MCF 10A (cell line): ENCODE measurements around the gene CCM2. TPM values are rescaled to one million over a fixed set of nuclear protein-coding genes. Genes with fewer than 3 reads are reported as not detected.

ENCODE experiments used
- BruUV-seq: library from RNA; stranded (reverse); fragments of 400-500 nt; replicated peaks from 2 replicates; lab custom pipeline; 2021; lab: Mats Ljungman, UMichigan
- CTCF ChIA-PET: fragments of 300-600 bp; sonication (Branson Sonifier 250); formaldehyde crosslinking; extraction: SDS; loops from one replicate; lab custom pipeline; 2021; ENCODE audit warnings: antibody characterized with exemption, inconsistent platforms; lab: Yijun Ruan, JAX
- POLR2A ChIA-PET: fragments of 300-600, 350-650 bp; sonication (Branson Sonifier 250); formaldehyde crosslinking; extraction: SDS; loops from one replicate; lab custom pipeline; 2020; ENCODE audit warnings: antibody characterized with exemption, inconsistent platforms; lab: Yijun Ruan, JAX
- DNase-seq: peaks from one replicate; pipeline ENCODE4 v3.0.0-alpha.2; 2018; ENCODE audit not compliant: unreplicated experiment
- H3K27ac Mint-ChIP-seq: one replicate; pipeline ENCODE4 v1.8.0; 2022; ENCODE audit warnings: mild to moderate bottlenecking, low read depth, mixed read lengths; ENCODE audit not compliant: unreplicated experiment
- H3K27me3 Mint-ChIP-seq: one replicate; pipeline ENCODE4 v1.8.0; 2022; ENCODE audit warnings: mixed read lengths; ENCODE audit not compliant: insufficient read depth, unreplicated experiment
- H3K36me3 Mint-ChIP-seq: one replicate; pipeline ENCODE4 v1.8.0; 2022; ENCODE audit warnings: mild to moderate bottlenecking, moderate library complexity, mixed read lengths; ENCODE audit not compliant: insufficient read depth, unreplicated experiment
- H3K4me1 Mint-ChIP-seq: one replicate; pipeline ENCODE4 v1.8.0; 2022; ENCODE audit warnings: mixed read lengths; ENCODE audit not compliant: insufficient read depth, unreplicated experiment
- H3K4me3 Mint-ChIP-seq: one replicate; pipeline ENCODE4 v1.8.0; 2022; ENCODE audit warnings: mild to moderate bottlenecking, moderate library complexity, mixed read lengths; ENCODE audit not compliant: unreplicated experiment
- H3K9me3 Mint-ChIP-seq: one replicate; pipeline ENCODE4 v1.8.0; 2022; ENCODE audit warnings: mixed read lengths; ENCODE audit not compliant: unreplicated experiment
- CTCF ChIP-seq: fragments of 200-600 bp; IDR thresholded peaks from one replicate; pipeline ENCODE4 v1.8.0; 2022; ENCODE audit warnings: antibody characterized with exemption, mild to moderate bottlenecking; ENCODE audit not compliant: unreplicated experiment
- intact Hi-C: fragments of 100-400 bp; cut with micrococcal nuclease; formaldehyde crosslinking; loops from 2 replicates; pipeline ENCODE4 v1.14.1; 2022
- total RNA-seq: library from RNA; stranded (reverse); gene quantifications from 2 replicates; pipeline ENCODE4 v1.2.3, GENCODE V29; 2022

Gene CCM2
- total RNA-seq, 1 experiment from 2014 or later: 36.2 TPM

- CTCF ChIA-PET: interaction anchor here (0.6 to 1.0 kb wide), 3 partner anchors 12 to 235 kb away, joined by 3 read pairs; no protein-coding TSS in a partner anchor
- POLR2A ChIA-PET: interaction anchor here (0.7 to 1.1 kb wide), 2 partner anchors 14 to 15 kb away, joined by 3 to 4 read pairs; no protein-coding TSS in a partner anchor
- no peak for DNase-seq
- Mint-ChIP-seq H3K27me3 (no peaks in the 10 kb centered on the region), H3K4me3 (no peak overlapping the region), H3K4me1 (no peaks in the 10 kb centered on the region), H3K27ac (no peak overlapping the region), H3K9me3 (no peaks in the 10 kb centered on the region), H3K36me3 (no peaks in the 10 kb centered on the region)
- intact Hi-C loops: no loop called here
- BruUV-seq: no TSS peak
- TF ChIP-seq CTCF: no peak
These were observed 30.1 kb upstream of the CCM2 start for GRCh38 chr7:44969701-44970522.

- intact Hi-C loops: no loop called here
- no TSS peak for BruUV-seq
These were observed 29.4 kb upstream of the CCM2 start for GRCh38 chr7:44970523-44971051.

GRCh38 chr7:44971188-44971901, 28.7 kb upstream of the CCM2 start:
- POLR2A ChIA-PET: interaction anchor here (1.0 kb wide), 1 partner anchor 27 kb away, joined by 3 read pairs; no protein-coding TSS in a partner anchor
- no peaks in the 10 kb centered on the region for H3K9me3 Mint-ChIP-seq
- CTCF ChIA-PET: interaction anchor here (0.6 kb wide), 1 partner anchor 41 kb away, joined by 4 read pairs; no protein-coding TSS in a partner anchor

More at GRCh38 chr7:44970523-44971051, 29.4 kb upstream of the CCM2 start:
- ChIA-PET POLR2A (interaction anchor here (0.7 to 1.0 kb wide), 2 partner anchors 13 to 28 kb away, joined by 3 read pairs; no protein-coding TSS in a partner anchor), CTCF (interaction anchor here (0.6 kb wide), 1 partner anchor 235 kb away, joined by 3 read pairs; no protein-coding TSS in a partner anchor)
- Mint-ChIP-seq H3K36me3 (no peaks in the 10 kb centered on the region), H3K27me3 (no peaks in the 10 kb centered on the region), H3K27ac (no peak overlapping the region), H3K4me1 (no peaks in the 10 kb centered on the region), H3K4me3 (no peak overlapping the region), H3K9me3 (no peaks in the 10 kb centered on the region)
- TF ChIP-seq CTCF: no peak
- no peak for DNase-seq

More at GRCh38 chr7:44971188-44971901, 28.7 kb upstream of the CCM2 start:
- no peak for TF ChIP-seq CTCF
- Mint-ChIP-seq H3K36me3 (no peaks in the 10 kb centered on the region), H3K27me3 (no peaks in the 10 kb centered on the region), H3K27ac (no peak overlapping the region), H3K4me3 (no peak overlapping the region), H3K4me1 (no peaks in the 10 kb centered on the region)
- no TSS peak for BruUV-seq
- intact Hi-C loops: no loop called here
- DNase-seq: no peak
